Lung (tissue), 12 donors: ENCODE results near the gene TXNRD2. TPM values are rescaled to one million over a fixed set of nuclear protein-coding genes. Genes with fewer than 3 reads are reported as not detected.

Experiments
- ATAC-seq: fragments of 200-7000 bp; cut with Tn5 transposase; one replicate; pipeline ENCODE4 v1.9.1; 2020; ENCODE audit warnings: moderate number of reproducible peaks; ENCODE audit not compliant: insufficient read depth, low FRiP score
- DNase-seq, 3 donors: peaks; one replicate each; pipeline ENCODE4 v3.0.0-alpha.2; 2013 to 2017
- H3K27ac ChIP-seq, 2 donors: one replicate each; pipeline ENCODE4 v1.5.1; 2013; ENCODE audit warnings: mild to moderate bottlenecking in 2 of 2, moderate library complexity in 2 of 2, control low read depth in 1 of 2, inconsistent platforms in 1 of 2, low read depth in 1 of 2, low read length in 1 of 2
- H3K27me3 ChIP-seq, 3 donors: one replicate each; pipeline ENCODE4 v1.5.1; 2013; ENCODE audit warnings: low read length in 2 of 3; ENCODE audit not compliant: control insufficient read depth in 3 of 3, insufficient read depth in 3 of 3
- H3K36me3 ChIP-seq, 4 donors: one replicate each; pipeline ENCODE4 v1.5.1; 2013; ENCODE audit warnings: low read length in 4 of 4, mild to moderate bottlenecking in 1 of 4, moderate library complexity in 1 of 4; ENCODE audit not compliant: control insufficient read depth in 4 of 4, insufficient read depth in 4 of 4
- H3K4me1 ChIP-seq, 5 donors: one replicate each; pipeline ENCODE4 v1.5.1; 2013; ENCODE audit warnings: low read length in 5 of 5, mild to moderate bottlenecking in 2 of 5, moderate library complexity in 1 of 5; ENCODE audit not compliant: control insufficient read depth in 5 of 5, insufficient read depth in 5 of 5
- H3K4me3 ChIP-seq: one replicate; pipeline ENCODE4 v1.5.1; 2013; ENCODE audit warnings: mild to moderate bottlenecking, control low read depth, moderate library complexity
- H3K9ac ChIP-seq, 2 donors: one replicate each; pipeline ENCODE4 v1.5.1; 2013; ENCODE audit warnings: low read length in 2 of 2, control low read depth in 1 of 2; ENCODE audit not compliant: insufficient read depth in 1 of 2
- H3K9me3 ChIP-seq, 4 donors: one replicate each; pipeline ENCODE4 v1.5.1; 2013; ENCODE audit warnings: low read length in 3 of 4, mild to moderate bottlenecking in 1 of 4, moderate library complexity in 1 of 4; ENCODE audit not compliant: control insufficient read depth in 4 of 4, insufficient read depth in 3 of 4
- WGBS, 2 donors: extraction: QIAGEN DNeasy Blood & Tissue Kit; methylation state at CpG; one replicate each; pipeline ENCODE4 v1.1.7; 2013; 5-methylcytosine and 5-hydroxymethylcytosine counted together
- polyA plus RNA-seq, 2 donors: library from polyadenylated mRNA; stranded (reverse); fragments of 200-250 nt; gene quantifications; one replicate each; pipeline ENCODE4 v1.2.1, GENCODE V29; 2013
- total RNA-seq, 2 donors: library from RNA; depleted of rRNA in 1 of 2; stranded (reverse); fragments of >200 nt in 1 of 2; gene quantifications; one replicate each; pipeline ENCODE4 v1.2.1, GENCODE V29; 2014 to 2021
- TF ChIP-seq, protein P1 (sequence below): IDR thresholded peaks from 2 replicates; pipeline ENCODE4 v1.5.1; 2012; ENCODE audit warnings: mild to moderate bottlenecking; ENCODE audit errors: control extremely low read depth, extremely low read depth
- donor health status: control.
- donor health status: control.
- donor health status: Bipolar disorder and iron deficiency.
- donor health status: healthy.
- donor health status: DM: yes; HTN: yes; CAD: no.

Gene TXNRD2
- total and polyA plus RNA-seq, 4 donors, result 20.3 to 59.2 (median 32.2) TPM

DNA sequence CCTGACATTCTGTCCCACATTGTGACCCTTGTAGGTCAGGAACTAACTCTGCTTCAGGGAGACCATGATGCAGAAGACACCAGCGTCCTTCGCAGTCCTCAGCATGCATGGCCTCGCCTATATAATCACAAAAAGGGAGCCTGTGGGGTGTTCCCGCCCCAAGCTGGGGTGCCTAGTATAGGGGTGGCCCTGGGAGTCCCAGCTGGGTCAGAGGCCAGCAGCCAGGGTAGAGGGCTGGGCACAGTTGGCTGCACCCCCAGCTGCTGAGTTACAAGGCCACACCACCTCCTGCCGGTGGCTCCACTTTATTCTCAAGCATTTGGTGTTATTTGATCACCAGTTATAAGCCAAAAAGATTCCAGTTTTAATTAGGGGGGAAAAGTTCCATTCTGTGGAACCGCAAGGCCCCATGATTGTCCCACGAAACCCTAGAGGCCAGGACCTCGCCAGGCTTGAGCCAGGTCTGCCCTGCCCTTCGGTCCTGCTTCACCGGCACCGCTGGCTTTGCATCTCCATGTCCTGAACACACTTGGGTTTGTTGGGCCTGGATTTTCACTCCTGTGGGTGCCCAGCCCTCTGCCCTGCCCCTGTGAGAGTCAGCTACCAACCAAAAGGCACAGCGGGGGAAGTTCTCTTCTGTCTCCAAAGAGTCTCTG is 72.0 kb downstream of the TXNRD2 start:
- WGBS, 2 donors, result 95 to 96% methylated on average over 12 of the region's 12 CpGs
- ATAC-seq (no peak), DNase-seq (peak in 1 of 3 donors; percentile 6)
- Histone ChIP-seq H3K4me3 (no peak overlapping the region), H3K4me1 (peaks cover 0 to 8% (median 0%) of the 10 kb centered on the region in 5 donors), H3K27ac (no peak overlapping the region), H3K9me3 (no peaks in the 10 kb centered on the region), H3K36me3 (no peaks in the 10 kb centered on the region), H3K27me3 (no peaks in the 10 kb centered on the region), H3K9ac (no peak overlapping the region)
- TF ChIP-seq, protein P1, sequence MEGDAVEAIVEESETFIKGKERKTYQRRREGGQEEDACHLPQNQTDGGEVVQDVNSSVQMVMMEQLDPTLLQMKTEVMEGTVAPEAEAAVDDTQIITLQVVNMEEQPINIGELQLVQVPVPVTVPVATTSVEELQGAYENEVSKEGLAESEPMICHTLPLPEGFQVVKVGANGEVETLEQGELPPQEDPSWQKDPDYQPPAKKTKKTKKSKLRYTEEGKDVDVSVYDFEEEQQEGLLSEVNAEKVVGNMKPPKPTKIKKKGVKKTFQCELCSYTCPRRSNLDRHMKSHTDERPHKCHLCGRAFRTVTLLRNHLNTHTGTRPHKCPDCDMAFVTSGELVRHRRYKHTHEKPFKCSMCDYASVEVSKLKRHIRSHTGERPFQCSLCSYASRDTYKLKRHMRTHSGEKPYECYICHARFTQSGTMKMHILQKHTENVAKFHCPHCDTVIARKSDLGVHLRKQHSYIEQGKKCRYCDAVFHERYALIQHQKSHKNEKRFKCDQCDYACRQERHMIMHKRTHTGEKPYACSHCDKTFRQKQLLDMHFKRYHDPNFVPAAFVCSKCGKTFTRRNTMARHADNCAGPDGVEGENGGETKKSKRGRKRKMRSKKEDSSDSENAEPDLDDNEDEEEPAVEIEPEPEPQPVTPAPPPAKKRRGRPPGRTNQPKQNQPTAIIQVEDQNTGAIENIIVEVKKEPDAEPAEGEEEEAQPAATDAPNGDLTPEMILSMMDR, result no peak

DNA sequence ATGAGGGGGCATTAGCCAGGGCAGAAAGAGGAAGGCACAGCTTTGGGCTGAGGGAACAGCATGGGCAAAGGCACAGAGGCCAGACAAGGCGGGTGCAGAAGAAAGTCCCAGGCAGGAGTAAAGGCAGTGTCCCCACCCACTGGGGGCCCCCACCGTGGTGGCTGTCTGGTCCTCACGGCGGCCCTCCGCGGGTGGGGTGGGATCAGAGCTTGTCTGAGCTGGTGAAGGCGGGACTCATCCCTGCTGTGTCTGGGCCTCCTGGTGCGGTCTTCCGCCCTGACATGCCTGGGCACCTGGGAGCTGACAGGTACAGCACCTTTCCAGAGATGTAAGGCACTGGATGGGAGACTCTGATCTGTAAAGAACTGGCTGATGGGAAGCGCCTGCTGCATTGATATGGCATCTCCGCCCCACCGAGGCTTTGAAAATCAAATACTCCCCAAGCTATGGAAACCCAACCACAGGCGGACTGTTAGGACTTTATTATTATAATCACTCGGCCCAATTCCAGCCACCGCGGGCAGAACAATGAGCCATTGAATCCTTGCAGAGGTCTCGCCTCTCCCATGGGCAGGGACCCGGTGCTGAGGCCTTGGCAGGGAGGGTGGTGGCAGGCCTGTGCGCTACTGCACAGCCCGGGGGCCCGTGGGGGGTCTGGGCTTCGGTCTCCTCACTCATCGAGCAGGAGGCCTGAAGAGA is 72.7 kb downstream of the TXNRD2 start:
- Histone ChIP-seq H3K4me1 (peaks cover 0 to under 1% (median 0%) of the 10 kb centered on the region in 5 donors), H3K27me3 (no peaks in the 10 kb centered on the region), H3K27ac (no peak overlapping the region), H3K9ac (no peak overlapping the region), H3K36me3 (no peaks in the 10 kb centered on the region), H3K9me3 (no peaks in the 10 kb centered on the region), H3K4me3 (no peak overlapping the region)
- DNase-seq (peak in 1 of 3 donors; percentile 11), ATAC-seq (no peak)
- TF ChIP-seq, protein P1, result no peak
- WGBS, 2 donors, result 84 to 94% methylated on average over 20 to 23 of the region's 23 CpGs

DNA sequence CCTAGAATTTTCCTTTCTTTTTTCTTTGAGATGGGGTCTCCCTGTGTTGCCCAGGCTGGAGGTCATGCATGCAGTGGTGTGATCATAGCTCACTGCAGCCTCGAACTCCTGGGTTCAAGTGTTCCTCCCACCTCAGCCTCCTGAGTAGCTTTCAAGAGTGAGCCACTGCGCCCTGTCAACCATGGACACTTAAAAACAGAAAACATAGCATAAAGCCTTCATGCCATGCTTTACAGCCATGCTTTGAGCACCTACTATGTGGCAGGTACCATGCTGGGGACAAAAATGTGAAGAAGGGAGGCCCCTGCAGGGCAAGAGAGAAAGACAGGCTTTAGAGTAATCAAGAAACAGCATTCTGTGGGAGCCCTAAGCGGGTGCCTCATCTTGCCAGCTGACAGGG is 73.3 kb downstream of the TXNRD2 start:
- H3K9me3 ChIP-seq, result no peaks in the 10 kb centered on the region
- H3K4me3 ChIP-seq, result no peak overlapping the region
- no peaks in the 10 kb centered on the region for H3K36me3 ChIP-seq
- no peak for ATAC-seq
- TF ChIP-seq, protein P1, result no peak
- no peak for DNase-seq
- H3K9ac ChIP-seq, result no peak overlapping the region
- no peak overlapping the region for H3K27ac ChIP-seq
- no peaks in the 10 kb centered on the region for H3K27me3 ChIP-seq
- H3K4me1 ChIP-seq, result no peaks in the 10 kb centered on the region
- WGBS, 2 donors, result 90 to 97% methylated on average over 3 of the region's 3 CpGs
